HG03095 (cell line): Measurements from ENCODE around the gene LUZP4.
"Not testable (repeated sequence)": the region's sequence is repeated elsewhere in the genome, so short reads cannot be mapped to it uniquely, and the experiment has no call there.

ENCODE experiments used
- ATAC-seq: cut with Tn5 transposase; IDR thresholded peaks from one replicate; pipeline ENCODE4 v1.9.1; 2021; ENCODE audit warnings: moderate library complexity; ENCODE audit not compliant: unreplicated experiment

The LUZP4 gene

DNA sequence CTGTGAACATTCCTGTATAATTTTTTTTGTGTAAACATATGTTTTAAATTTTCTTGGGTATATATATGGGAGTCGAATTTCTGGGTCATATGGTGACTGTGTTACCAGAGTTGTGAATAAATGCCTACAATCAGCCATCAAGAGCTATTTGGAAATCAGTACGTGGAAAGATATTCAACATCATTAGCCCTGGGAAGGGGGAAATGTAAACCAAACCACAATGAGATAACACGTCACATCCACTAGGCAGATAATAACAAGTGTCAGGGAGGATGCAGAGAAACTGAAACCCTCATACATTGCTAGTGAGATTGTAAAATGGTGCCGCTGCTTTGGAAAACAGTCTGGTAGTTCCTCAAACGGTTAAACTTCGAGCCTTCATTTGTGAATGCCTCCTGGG lies 43.9 kb downstream of the LUZP4 start:
- no peak for ATAC-seq

DNA sequence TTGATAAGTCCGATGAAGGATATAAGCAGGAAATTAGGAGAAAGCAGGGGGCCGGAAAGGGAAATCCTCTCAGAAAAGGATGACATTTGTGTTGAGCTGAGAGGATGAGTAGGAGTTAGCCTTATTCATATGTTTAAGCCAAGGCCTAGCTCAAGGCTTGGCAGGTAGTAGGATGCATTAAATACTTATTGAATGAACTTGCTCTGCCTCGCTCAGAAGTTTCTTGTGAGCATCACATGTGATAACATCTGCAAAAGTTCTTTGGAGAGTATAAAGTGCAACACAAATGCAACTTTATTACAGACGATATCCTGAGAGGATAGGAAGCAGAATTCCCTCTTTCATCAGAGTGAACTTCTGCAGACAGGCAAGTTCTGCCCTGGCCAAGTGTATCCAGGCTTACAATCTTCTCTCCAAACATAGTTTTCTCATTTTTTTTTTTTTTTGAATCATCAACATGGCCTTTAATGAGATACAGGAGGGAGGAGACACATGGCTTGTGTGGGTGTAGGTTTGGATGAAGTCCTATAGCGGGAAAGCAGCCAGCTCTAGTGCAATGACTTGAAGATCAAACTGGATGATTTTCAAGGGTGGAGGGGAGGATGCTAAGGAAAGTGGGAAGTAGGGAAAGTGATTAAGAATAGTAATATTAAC lies 48.1 kb downstream of the LUZP4 start:
- no peak for ATAC-seq

DNA sequence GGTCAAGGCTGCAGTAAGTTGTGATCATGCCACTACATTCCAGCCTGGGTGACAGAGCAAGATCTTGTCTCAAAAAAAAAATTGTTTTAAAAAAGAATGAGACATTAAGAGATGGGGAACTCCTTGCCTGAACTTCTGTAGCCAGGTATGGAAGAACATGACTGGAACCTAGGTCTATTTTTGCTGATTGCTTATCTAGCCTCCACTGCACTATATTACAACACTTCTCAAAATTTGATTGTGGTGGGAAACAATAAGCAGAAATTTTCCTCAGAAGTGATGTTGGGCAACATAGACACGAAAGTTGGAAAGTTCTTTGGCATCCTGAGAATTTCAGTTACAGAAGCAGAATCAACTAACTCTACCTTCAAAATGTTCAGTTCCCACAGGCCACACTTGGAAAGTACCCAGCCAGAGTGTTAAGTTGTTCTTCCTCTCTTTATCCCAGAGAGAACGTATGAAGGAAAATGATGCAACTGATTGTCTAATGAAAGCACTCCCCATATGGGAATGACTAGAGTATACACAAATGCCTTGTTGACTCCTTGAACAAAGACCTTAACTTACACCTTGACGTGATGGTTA lies 50.0 kb downstream of the LUZP4 start:
- ATAC-seq = no peak

DNA sequence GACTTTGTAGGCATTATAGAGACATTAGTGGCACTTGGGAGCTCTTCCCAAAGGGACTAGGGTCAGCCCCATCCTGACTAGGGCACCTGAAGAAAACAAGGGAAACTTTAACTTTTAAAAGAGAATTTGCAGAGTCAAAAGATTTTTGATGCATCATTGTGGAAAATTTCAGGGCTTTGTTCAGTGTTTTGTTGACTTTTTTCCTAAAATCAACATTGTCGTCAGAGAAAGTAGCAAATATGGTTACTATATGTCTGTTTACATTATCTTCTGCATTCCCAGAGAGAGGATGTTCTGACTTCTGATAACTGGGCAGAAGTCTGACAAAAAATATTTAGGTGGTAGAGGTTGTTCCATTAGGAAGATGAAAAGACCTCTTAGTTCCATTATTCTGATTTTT lies 51.9 kb downstream of the LUZP4 start:
- no peak for ATAC-seq

DNA sequence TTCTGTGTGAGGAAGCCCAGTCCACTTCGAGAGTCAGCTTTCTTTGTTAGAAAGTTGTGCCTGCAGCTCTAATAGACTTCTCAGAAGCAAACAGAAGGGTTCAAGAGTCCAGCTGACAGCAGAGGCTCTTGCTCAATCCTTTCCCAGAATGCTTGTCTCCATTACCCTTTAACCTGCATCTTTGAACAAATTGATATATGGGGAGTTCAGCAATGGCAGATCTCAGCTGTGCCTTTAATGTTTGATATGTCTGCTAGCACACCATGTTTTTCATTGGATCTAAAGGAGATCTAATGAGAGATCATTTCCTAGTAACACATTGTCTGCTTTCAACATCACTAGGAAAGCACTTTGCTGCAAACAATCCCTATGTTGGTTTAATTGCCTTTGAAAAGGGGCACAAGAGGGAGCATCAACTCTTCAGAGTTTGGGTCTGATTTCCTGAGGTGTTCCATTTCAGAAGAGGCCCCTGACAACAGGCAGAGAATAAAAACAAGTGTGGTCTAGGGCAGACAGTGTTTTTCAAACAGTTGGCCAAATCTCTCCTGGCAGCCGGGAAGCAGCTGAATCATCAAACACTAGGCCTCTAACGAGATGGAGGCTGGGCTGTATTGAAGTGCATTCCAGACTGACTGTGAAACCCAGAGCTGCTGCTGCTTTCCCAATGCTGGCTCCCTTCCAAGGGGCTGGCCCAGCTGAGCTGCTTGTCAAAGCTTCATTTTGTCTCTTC lies 55.5 kb downstream of the LUZP4 start:
- no peak for ATAC-seq

DNA sequence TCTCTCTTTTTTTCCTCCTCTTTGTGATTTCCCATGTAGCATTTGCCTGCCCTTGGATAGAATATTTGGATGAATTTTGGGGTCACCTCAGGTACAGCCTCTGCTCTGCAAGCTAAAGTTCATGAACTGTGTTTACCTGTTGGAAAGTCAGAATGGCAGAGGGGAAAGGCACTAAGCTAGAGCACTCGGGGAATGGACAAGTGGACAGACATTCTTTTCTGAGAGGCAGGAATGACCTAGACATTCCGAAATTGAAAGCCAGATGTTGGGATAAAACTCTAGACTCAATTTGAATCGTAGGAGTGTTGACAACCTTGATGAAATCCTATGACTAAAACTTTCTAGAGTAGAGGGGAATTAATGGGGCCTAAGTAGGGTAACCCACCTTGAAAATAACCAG lies 56.1 kb downstream of the LUZP4 start:
- ATAC-seq = no peak

DNA sequence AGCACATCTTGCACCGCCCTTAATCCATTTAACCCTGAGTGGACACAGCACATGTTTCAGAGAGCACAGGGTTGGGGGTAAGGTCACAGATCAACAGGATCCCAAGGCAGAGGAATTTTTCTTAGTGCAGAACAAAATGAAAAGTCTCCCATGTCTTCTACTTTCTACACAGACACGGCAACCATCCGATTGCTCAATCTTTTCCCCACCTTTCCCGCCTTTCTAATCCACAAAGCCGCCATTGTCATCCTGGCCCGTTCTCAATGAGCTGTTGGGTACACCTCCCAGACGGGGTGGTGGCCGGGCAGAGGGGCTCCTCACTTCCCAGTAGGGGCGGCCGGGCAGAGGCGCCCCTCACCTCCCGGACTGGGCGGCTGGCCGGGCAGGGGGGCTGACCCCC lies 57.2 kb downstream of the LUZP4 start:
- not testable (repeated sequence) for ATAC-seq

DNA sequence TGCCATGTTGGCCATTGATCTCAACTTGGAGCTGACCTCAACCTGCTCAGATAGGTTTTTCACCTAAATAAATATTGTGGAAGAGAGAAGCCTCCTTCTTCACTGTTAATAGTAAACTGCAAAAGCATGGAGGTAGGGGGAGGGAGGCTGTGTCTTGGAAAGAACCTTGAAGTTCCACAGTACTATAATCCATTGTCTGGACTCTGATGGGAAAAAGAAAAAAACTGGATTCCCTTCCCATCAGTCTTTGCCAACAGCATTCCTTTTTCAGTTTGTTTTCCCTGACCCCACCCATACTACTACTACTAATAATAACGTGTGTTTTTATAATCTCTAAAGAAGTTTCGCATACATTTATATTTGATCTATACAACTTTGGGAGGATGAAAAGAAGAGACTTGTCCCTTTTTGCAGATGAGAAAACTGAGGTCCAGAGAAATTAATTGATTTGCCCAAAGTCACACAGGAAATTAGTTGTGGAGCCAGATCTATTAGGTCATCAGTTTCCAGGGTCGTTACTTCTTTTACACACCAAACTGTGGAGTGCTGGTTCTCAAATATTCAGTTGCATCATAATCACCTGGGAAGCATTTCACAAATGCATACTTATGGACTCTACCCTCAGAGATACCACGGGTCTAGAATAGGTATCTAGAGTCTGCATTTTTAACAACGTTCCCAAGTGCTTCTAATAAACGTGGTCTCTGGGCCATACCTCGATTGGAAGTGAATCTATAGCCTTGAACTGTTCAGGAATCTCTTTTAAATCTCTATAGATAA lies 59.1 kb downstream of the LUZP4 start:
- no peak for ATAC-seq

DNA sequence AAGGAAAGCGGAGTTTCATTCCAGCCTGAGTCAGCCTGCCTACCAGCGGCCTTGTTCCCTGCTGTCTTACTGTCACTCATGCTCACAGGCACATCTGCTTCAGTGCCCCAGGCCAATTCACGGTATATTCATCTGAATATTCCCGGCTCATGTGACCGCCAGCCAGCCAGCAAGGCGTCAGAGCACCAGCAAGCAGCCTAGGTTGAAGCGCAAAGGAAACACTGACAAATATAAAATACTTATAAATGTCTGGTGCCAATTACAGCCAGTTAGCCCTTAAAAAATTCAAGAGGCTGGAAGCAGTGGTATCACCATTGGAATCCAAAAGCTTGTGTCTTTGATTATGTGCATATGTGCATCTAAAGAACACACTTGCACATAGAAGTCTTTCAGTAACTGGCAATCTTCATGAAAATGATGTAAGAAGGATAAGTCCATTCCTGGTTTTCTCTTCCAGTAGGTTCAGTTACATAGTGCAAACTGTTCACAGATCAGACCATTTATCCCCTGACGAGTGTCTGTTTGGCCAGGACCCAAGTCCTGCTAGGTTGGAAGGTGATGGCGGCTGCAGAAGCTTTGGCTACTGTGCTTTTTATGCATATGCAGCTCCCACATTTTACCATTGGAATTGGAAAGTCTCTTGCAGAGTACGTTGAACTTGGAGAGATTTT lies 61.3 kb downstream of the LUZP4 start:
- no peak for ATAC-seq

DNA sequence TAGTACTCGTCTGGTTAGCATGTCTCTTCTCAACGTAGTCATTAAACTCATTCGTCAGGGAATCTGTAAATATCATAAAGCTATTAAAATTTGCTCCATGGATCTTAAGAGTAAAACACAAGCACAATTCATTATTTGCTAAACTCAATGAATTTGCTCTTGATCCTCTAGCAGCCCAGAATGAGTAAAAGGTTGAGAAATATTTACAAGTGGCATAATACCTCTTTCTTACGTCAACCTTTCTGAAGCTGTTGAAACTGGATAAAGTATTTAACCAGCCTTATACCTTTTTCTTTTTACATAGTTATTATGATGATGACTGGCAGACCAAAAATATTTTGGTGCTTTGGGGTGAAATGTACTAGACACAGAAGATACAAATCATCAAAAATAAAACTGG lies 66.9 kb downstream of the LUZP4 start:
- no peak for ATAC-seq
